Hematopoietic multipotent progenitor cell treated with erythropoietin and hydrocortisone succinate and interleukin-3 and kit ligand, for 17 days (in vitro differentiated cells): ENCODE results near the gene RXRG.
A peak's percentile ranks its signal among the peaks of the same experiment; 100 is the strongest.

Experiments
- DNase-seq: peaks from one replicate; pipeline ENCODE4 v3.0.0-alpha.2; 2015; ENCODE audit warnings: low spot score

RXRG gene

DNA sequence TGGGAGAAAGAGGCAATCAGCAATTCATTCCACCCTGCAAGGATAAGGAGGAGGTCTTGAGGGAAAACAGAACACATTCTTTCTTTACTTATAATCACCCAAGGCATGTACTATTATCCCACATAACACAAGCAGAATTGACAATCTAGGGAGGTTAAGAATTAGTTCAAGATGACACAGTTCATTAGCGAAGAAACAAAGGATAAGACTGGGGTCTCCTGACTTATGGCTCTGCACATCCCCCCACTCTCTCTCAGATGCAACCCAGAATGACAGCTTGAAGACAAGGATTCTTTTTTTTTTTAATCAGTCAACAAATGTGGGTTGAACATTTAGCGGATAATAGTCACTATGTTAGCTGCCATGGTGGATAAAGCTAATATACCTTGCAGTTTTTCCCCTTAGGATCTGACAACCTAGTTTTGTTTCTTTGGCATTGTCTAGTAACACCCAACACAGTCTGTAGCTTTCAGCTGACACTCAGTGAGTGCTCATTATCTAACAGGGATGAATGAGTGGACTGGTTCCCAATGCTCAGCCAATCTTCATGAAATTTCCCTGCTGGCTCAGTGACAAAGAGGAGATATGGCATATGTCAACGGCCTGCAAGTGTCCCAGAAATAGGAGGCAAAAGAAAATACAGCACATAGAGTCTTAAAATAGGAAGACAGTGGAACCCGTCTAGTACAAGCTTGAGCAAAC is 35.1 kb downstream of the RXRG start:
- DNase-seq: no peak

DNA sequence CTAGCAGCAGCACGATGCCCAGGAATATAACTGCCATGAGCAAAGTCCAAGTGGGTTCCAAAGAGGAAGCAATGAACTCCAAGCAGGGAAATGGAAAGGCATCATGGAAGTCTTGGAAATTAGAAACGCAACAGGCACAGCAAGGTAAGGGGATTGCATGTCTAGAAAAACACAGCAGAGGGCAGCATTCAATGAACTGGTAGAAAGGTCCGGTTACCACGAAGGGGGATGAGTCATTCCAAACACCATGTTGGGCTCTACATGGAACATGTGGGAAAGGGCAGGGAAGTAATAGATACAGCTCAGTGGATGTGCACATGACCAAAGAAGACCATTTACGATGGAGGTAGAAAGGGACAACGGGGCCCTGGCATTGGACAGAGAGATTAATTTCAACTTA is 36.4 kb downstream of the RXRG start:
- DNase-seq: no peak

DNA sequence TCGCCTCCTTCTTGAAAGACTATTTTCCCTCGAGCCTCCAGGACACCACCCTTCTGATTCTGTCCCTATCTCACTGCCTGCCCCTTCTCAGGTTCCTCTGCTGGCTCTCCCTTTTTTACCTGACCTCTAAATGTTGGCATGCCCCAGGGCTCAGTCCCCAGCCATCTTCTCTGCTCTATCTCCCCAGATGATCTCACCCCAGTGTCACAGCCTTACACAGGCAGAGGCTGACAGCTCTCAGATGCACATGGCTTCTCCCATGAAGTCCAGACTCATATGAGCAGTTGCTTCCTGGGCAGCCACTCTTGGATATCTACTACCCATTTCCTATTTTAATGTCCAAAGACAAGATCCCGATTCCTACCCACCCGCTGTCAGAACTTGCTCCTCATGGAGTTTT is 37.5 kb downstream of the RXRG start:
- no peak for DNase-seq

DNA sequence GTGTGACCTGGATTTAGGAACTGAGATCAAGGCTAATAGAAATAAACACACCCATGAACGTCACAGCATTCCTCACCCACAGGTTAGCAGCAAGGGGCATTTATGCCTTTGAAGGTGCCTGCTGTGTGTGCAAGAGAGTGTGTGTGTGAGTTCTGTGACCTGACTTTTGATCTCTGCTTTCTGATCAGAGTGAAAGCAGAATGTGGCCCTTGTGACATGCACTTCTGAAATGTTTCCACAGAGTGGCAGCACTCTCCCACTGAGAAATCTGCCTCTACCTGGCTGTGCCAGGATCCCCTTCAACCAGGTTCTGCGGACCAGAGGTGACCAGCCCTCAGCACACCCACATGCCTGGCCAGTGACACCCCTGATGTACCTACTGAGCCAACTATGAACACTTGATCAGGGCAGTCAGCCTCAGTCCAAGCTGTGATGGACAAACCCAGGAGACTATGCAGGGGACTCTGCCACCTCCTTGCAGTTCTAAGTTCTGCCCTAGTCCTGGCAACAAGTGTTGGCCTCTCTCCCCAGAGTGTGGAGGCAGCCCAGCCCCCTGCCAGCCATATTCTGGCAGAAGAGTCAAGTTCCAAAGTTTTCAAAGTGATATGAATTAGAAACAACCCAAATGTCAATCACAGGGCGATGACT is 41.0 kb downstream of the RXRG start:
- DNase-seq: no peak

DNA sequence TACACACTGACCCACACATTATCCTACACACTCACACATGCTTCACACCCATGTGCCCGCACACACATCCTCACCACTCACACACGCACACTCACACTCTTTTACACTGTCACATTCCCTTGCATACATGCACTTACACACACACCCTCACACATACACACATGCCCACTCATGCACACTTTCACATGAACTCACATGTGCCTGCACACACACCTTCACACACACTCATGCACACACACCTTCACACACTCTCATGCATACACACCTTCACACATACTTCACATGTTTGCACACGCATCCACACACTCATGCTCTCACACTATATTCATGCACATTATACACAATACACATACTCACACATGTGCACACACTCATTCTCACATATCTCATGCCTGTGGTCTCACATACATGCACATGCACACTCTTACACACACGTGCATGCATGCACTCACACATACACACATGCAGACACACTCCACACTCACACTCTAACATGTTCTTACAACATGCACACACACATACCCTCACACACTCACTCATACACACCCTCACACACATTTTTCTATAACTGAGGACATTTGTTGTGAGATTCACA is 42.3 kb downstream of the RXRG start:
- DNase-seq: no peak

DNA sequence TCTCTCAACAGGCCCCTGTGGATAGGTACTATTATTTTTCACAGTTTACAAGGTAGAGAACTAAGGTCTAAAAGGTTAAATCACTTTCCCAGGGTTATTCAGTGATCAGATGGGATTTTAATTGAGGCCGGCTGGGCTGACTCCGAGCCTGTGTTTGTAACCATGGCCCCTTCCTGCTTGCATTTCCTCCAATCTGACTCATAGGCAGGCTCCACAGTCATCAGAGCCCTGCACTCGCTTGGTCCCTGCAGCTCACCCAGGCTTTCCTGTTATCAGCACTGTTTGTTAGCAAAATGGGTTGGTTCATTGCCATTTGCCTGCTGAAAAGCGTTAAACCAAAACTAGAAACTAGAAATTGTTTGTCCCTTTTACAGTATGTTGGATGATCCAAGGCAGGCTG is 47.0 kb downstream of the RXRG start:
- DNase-seq: no peak

DNA sequence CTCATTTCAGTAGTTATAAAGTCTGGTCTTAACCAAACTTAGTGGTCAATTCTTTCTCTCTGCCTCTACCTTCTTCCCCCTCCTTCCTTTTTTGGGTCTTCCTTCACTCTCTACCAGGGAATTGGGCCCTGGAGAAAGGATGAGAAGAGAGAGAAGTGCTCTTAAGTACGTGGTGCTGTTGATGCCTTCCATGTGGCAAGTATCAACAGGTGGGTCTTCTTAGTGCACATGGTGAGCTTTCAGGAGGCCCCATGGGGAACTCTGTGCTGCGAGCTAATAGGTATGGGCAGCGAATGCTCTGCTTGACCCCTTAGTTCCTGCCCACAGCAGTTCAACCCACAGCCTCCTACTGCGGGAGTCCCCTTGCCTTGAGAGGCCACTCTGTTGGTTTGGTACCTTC is 49.0 kb downstream of the RXRG start:
- DNase-seq: no peak

DNA sequence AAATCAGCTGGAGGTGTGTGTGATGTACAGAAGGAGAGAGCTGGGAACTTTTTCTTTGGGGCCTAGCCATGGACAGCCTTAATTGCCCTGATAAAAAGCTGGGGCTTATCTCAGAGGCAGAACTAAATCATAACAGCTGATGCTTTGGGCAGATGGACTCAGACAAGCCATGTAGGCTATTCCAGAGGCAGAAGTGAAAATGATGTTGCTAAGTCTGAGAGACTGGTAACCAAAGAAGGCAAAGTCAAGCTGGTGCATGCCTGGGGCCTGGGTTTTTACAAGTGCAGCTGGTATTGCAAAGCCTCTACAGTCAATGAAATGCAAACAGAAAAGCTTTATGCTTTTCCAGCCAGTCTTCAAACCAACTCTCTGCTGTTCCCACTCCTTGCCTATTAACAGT is 49.4 kb downstream of the RXRG start:
- DNase-seq: no peak

DNA sequence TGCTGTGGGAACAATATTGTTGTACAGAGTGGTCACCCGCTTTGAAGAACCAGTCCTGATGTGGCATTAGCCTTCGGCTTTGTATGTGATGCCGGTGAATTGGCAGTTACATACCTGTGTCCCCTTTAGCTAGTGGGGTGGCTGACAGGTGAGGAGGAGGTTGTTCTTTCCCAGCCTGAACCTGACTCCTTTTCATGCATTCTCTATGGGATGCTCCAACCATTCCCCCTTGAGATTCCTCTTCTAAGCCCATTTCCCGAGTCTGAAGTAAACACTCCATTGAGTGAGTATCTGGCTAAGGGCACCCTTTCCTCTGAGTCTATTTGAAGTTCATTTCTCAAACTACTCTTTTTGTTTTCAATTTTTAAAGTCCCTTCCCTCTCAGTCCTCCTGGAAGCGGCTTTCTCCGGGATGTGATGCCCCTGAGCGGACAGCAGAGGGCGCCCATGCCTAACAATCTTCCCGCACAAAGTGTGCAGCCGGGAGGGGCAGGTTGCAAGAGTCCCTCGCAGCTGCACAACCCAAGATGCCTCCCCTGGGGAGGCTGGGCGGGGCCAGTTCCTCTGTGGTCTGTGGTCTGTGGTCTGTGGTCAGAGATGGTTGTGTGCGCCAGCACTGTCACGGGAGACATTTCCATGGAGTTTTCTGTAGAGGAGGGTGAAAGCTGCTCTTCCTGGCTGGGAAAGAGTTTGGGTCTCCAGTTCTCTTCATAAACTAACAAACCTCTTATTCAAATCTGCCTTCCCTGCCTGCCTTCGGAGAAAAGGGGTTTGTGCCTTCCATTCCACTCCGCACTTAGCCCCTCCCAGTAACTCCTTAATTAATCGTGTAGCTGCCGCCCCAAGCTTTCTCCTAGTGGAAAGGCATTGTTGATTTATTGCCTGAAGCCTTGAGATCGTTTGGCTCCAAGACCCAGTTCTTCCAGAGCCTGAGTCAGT is 52.0 kb downstream of the RXRG start:
- DNase-seq: peak; percentile 66

DNA sequence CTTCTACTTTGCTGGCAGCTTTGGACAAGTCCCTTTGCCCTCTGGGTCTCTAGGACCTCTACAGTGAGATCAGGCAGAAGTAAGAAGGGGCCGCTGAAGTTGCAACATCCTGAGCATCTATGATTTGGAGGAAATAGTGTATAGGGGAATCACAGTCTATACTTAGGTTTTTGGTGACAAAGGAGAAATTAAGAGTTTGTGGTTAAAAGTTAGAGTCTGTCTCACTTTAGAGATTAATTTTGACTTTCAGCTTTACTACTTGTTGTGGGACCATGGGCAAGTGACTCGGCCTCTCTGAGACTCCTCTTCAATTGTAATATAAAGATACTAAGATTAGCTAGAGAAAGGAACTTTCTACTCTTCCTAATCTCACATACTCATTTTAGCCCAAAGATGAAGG is 55.3 kb downstream of the RXRG start:
- no peak for DNase-seq

DNA sequence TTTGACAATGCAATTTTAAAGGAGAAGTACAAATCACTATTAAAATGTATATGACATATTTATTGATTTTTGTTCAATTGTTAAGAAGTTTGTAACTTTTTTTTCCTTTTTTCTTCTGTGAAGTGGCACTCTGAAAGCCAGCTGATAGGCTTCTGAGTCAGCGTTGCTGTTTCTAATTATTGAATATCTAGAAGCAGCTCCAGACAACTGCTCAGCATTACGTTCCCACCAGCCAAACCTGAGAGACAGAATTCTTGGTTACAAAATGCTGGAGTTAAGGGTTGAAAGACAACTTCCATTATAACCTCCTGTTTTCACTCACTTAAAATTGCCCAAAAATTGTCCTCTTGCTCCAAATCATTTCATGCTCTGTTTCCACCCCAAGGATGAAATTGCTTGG is 57.0 kb downstream of the RXRG start:
- DNase-seq: no peak

DNA sequence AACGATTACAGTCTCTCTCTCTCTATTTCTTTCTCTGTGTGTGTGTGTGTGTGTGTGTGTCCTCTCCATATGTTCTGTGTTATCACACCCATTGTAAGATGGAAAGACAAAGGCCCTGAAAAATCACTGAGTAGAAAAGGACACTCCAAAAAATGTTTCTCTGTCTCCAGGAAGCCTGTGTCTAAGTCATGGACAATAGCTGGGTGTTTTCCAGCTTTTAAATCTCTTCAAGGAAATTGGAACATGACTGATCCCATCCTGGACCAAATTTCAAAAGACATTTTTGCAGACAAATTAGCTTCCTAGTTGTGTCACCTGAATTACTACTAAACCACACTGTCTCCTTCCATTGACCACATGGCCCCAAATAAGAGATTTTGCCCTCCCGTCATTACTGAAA is 57.4 kb downstream of the RXRG start:
- no peak for DNase-seq

DNA sequence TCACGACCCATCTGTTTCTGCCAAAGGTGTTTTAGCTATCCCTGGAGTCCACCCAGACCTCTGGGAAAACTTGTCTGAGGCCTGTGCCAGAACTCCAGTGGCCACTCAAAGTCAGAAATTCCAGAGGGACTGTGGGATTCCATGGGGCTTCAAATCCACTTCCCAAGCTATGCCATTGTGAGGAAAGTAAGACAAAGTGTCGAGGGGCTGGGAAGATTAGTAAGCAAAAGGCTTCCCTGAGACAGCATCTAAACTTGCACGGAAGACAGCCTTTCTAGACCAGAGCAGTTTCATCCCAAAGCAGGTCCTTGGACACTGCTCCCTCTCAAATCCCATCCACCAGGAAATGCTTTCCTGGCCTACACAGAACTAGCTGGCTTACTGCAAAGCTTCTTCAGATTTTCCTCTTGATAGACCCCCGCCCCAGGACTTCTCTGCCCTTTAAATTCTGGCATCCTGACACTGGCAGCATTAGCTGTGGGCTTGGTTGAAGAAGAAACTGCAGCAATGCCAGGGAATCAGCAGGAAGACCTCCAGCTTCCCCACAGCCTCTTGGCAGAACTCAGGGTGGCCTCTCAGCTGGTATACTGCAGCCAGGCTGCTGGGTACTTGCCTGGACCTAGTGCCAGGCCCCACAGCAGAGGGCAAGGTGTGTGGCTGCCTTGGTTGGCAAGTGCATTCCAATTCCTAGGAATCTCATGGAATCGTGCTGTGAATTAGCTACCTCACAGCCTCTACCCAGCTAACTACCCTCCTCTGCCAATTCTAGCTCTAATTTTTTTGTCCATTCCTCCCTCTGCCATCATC is 61.1 kb downstream of the RXRG start:
- DNase-seq: no peak

DNA sequence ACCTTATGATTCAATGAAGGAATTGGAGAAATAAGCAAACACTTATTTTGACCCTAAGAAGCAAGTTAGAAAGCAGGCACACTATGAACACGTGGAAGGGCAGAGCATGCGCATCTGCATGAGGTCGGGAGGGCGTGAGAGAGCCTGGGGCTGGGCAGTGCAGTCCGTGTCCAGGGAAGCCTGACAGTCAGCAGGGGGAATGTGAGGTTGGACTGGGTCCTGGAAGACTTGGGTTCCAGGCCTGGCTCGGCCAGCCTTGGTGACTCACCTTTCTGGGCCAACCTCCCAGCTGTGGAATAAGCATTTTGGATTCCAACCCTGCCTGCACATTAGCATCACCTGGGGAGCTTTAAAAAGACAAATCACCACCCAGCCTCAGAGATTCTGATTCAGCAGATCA is 61.9 kb downstream of the RXRG start:
- no peak for DNase-seq

DNA sequence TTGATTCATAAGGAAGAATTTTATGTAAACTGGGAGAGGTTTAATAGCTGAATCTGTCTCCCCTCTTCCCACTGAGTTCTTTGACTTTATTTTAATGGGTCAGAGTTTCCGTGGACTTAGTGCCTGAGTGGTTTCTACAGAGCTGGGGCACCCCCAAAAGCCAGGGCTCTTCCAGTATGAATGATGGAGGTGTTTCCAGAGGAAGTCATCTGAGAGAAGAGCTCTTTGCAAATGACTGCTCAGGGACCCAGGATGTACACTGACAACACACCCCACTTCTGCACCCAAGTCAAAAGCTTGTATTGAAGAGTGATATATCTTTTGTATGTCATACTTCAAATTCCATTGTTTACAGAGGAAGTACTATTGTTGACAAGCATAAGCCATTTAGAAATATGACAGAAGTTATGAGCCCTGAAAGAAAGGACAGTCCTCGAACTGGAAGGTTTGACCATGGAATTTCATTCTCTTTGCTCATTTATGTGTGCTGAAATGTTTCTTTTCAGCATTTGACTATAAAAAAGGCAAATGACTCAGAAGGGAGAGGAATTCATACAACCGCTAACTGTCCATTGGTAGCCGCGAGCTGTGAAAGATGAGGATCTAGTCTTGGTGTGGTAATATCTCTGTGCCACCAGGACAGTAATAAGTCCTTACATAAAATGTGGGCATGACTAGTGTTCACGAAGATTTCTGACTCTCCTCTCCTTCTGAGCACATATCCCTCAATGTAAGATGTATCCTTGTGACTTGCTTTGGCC is 63.0 kb downstream of the RXRG start:
- no peak for DNase-seq

DNA sequence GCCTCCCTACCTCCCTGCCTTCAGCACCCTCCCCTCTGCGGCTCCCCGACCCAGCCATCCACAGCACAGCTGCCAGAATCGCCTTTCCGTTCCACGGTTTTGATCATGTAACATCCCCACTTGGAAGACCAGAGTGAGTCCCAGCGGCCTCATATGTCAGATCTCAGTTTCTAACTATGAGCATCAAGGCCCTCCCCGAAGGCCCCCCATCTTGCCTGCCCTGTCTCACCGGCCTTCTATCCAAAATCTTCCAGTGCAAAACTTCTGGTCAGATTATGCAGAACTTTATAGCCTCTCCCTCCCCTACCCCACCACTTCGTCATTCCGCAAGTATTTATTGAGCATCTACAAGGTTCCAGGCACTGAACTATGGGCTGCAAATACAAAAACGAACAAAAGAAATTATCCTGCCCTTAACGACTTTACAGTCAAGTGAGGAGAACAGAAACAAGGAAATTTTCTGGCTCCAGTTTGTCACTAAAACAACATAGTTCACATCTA is 68.1 kb downstream of the RXRG start:
- no peak for DNase-seq

DNA sequence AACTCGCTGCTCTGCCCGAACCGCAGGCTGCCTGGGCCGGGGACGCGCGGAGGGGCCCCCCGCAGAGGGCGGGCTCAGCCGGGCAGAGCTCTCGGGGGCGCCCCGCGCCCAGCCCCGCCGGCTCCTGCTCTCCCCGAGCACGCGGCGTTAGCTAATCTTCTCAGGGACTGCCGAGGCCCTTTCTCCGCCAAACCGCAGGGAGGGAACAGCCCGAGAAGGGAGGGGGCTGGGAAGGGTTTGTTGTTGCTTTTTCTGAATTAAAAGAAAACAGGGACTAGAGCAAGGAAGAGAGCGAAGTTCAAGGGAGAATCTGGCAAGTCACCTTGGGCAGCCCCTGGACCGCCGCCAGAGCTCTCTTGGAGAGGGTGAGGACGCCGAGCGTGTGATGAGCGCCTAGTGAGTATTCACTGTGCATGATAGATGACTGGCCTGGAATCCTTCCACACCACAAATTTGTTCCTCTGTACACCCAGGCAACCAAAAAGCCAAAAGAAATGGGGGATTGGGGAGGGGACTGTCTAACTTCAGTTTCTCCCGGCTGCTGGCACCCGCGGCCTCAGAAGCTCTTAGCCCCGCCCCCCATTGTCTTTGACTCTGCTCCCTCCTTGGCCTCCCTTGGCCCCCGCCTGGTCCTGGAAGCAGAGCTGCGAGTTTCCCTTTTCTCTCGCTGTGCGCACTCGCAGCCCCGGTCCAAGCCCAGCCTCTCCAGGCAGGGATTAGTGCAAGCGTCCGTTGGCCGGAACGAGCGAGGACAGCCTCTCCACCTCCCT is 68.7 kb downstream of the RXRG start:
- DNase-seq: no peak

DNA sequence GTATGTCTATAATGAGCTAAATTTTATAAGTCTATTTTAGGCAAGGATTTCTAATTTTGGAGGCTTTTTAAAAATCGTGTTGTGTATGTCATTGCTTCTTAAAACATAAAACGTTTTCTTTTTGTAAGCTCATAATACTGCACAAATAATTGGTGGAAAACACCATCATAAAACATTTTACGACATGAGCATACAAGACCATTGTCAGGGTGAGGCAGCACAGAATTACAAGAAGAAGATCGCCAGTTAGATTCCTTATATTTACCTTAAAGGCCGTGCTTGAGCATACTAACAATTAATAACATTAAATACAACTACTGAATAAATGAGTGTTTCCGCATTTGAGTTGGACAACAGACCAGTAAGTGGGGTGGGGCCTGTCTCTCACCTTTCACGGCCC is 69.3 kb downstream of the RXRG start:
- DNase-seq: no peak

DNA sequence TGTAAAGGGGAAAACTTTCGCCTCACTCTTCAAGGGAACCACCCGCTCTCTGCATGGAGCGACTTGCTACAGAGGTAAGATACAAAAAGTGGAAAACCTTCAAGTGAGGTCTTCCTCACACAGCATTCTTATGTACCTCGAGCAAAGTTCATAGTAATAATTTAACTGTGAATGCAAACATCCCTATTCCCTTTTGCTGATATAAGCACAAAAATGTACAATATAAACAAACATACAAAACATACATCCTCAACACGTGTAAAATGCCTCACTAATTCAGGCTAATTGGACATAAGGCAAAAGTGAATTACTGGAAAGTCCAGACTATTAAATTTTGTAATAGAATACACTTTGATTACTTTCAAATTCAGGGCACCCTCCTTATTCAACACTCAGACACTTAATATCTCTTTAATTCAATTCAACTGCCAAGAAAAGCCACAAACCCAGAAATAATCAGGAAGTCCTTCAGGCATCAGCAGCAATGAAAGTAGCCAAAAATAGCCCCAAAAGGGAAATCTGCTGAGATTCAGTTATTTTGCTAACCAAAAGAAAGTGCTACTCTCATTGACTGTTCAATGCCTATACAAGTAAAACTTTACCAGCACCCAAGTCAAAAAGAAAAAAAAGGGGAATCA is 73.2 kb downstream of the RXRG start:
- no peak for DNase-seq
